ENCODE results near the gene DTWD2.

DTWD2 gene, protein sequence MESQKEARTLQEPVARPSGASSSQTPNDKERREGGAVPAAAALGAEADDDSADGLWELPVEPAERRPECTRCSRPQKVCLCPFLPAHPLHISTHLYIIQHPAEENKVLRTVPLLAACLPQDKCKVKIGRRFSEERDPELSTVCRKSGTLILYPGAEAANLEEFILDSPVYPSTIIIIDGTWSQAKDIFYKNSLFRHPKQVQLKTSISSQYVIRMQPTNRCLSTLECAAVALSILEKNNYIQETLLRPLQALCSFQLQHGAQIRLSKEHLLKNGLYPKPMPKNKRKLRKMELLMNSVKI

DNA sequence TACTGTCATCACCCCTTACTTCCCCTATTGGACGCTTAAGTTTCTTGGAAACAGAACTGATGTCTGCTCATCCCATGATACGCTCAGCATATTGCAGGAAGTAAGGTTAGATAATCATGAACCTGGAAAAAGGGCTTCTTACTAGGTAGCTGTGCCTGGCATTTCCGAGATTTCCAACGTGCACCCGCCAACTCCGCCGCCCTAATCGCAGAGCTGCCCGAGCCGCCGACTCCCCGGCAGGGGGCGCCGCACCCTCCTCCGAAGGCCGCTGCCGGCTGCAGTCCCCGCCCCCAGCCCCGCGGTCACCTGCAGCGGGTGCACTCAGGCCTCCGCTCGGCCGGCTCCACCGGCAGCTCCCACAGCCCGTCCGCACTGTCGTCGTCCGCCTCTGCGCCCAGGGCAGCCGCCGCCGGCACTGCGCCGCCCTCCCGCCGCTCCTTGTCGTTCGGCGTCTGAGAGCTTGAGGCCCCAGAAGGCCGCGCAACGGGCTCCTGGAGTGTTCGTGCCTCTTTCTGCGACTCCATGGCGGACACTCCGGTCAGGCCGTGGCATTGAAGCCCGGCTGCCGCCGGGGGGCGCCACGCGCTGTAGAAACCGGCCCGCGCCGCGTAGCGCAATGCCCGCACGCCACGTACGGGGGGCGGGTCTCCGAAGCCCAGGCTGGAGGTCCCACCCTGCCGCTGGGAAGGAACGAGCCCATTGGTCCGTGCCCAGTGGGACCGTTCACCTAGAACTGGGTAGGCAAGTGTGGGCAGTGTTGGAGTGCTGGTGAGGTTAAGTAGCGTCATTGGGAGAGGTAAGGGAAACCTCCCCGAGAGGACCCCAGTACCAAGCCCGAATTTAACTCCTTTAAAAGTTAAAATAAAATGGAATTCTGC lies at the start of gene DTWD2:
DTWD2 (minus strand) TSS at position 560 of the 878 bp plus-strand sequence; CDS start at position 524, 36 bp downstream.
- no peaks in the 10 kb centered on the region for H3K9me3 ChIP-seq (ENCODE audit: control insufficient read depth, insufficient read depth, low read length)
- H3K9ac ChIP-seq (ENCODE audit: low read depth, low read length): peak within 1 kb of the TSS; percentile 93
- H3K27me3 ChIP-seq (ENCODE audit: control insufficient read depth, insufficient read depth, low read length): no peaks in the 10 kb centered on the region
- H3K4me1 ChIP-seq (ENCODE audit: control insufficient read depth, insufficient read depth, low read length): no peaks in the 10 kb centered on the region
- H3K4me3 ChIP-seq (ENCODE audit: low read depth, low read length): peak within 1 kb of the TSS; percentile 60
- no peaks in the 10 kb centered on the region for H3K36me3 ChIP-seq (ENCODE audit: control insufficient read depth, insufficient read depth, low read length)

DNA sequence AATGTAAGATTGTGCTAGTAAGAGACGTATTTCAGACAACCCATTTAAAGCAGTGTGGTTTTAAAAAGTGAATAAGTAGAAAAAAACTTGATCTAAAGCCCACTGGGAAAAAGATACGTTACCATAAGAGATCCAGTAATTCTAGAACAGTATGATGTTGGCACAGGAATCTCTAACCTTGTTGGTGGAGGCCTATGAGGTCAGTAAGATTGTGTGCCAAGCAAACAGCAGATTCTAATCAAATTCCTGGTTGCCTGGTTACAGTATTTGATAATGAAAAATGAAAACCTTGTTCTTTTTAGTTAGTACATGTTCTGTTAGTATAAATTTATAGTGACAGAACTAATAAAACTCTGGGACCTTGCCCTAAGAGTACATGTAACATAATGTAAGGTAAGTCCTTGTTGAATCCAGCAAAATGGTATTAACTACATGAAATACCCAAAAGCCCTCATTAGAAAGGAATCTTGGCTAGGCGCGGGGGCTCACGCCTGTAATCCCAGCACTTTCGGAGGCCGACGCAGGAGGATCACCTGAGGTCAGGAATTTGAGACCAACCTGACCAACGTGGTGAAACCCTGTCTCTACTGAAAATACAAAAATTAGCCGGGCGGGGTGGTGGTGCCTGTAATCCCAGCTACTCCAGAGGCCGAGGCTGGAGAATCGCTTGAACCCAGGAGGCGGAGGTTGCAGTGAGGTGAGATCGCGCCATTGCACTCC lies 49.3 kb upstream of the DTWD2 start:
- Histone ChIP-seq H3K9ac (ENCODE audit: low read depth, low read length) (no peak overlapping the region), H3K4me3 (ENCODE audit: low read depth, low read length) (no peak overlapping the region), H3K36me3 (ENCODE audit: control insufficient read depth, insufficient read depth, low read length) (no peaks in the 10 kb centered on the region), H3K9me3 (ENCODE audit: control insufficient read depth, insufficient read depth, low read length) (no peaks in the 10 kb centered on the region), H3K4me1 (ENCODE audit: control insufficient read depth, insufficient read depth, low read length) (no peaks in the 10 kb centered on the region), H3K27me3 (ENCODE audit: control insufficient read depth, insufficient read depth, low read length) (no peaks in the 10 kb centered on the region)

DNA sequence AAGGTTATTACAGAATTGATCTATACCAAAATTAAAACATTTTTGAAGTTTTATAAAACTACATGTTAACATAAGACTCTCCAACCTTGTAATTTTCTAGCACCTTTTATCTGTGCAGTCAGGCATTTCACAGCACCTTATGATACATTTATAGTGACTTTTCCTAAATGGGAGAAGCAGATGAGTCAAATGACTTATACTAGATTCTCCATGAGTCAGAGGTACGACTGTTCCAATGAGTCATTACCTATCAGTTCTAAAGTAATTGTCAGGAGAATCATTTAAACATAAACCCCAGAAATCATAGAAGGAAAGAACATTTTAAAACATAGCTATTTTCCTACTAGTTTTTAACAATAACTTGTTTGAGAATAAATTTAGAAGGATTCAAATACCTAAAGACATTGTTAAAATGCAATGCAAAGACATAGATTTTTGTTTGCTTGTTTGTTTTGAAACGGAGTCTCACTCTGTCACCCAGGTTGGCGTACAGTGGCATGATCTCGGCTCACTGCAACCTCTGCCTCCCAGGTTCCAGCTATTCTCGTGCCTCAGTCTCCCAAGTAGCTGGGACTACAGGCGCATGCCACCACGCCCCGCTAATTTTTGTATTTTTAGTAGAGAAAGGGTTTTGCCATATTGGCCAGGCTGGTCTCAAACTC lies 47.9 kb upstream of the DTWD2 start:
- Histone ChIP-seq H3K9me3 (ENCODE audit: control insufficient read depth, insufficient read depth, low read length) (no peaks in the 10 kb centered on the region), H3K27me3 (ENCODE audit: control insufficient read depth, insufficient read depth, low read length) (no peaks in the 10 kb centered on the region), H3K4me3 (ENCODE audit: low read depth, low read length) (no peak overlapping the region), H3K4me1 (ENCODE audit: control insufficient read depth, insufficient read depth, low read length) (peaks cover 5% of the 10 kb centered on the region), H3K9ac (ENCODE audit: low read depth, low read length) (no peak overlapping the region), H3K36me3 (ENCODE audit: control insufficient read depth, insufficient read depth, low read length) (no peaks in the 10 kb centered on the region)

DNA sequence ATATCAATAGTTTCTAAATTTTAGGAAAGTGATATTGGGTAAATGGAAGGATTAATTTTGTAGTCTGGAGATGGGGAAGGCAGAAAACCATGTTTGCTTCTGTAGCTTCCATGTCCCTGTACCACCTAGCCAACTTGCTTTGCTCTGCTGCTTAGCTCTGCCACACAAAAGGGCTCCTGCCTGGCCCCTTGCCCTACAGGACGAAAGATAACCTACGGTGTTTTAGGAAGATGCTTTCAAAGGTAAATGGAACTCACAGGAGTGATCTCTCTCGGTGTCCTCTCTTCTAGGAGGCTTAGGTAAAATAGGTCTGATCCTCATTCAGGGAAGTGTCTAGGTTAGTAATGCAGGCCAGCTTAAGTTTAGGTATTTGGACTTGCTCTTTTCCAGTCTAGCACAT lies 44.8 kb upstream of the DTWD2 start:
- H3K4me1 ChIP-seq (ENCODE audit: control insufficient read depth, insufficient read depth, low read length): peaks cover 9% of the 10 kb centered on the region
- H3K4me3 ChIP-seq (ENCODE audit: low read depth, low read length): no peak overlapping the region
- H3K27me3 ChIP-seq (ENCODE audit: control insufficient read depth, insufficient read depth, low read length): no peaks in the 10 kb centered on the region
- no peaks in the 10 kb centered on the region for H3K36me3 ChIP-seq (ENCODE audit: control insufficient read depth, insufficient read depth, low read length)
- H3K9me3 ChIP-seq (ENCODE audit: control insufficient read depth, insufficient read depth, low read length): no peaks in the 10 kb centered on the region
- H3K9ac ChIP-seq (ENCODE audit: low read depth, low read length): no peak overlapping the region

DNA sequence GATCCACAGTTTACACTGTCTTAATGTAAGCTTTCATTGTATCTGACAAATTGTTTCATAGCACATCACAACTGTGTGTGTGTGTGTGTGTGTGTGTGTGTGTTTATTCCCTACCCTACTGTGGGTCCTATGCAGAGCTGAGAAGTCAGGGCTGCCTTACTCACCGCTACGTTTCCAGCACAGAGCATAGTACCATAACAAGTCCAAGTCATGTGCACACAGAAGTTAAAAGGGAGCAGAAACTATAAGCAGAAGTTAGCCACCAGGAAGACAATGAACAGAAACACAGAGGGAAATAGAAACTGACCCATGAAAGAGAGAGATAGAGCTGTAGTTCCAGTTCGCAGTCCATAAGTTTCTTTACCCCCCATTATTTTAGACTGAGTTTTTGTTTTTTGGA lies 44.3 kb upstream of the DTWD2 start:
- Histone ChIP-seq H3K4me3 (ENCODE audit: low read depth, low read length) (no peak overlapping the region), H3K36me3 (ENCODE audit: control insufficient read depth, insufficient read depth, low read length) (no peaks in the 10 kb centered on the region), H3K4me1 (ENCODE audit: control insufficient read depth, insufficient read depth, low read length) (peaks cover 9% of the 10 kb centered on the region), H3K9ac (ENCODE audit: low read depth, low read length) (no peak overlapping the region), H3K9me3 (ENCODE audit: control insufficient read depth, insufficient read depth, low read length) (no peaks in the 10 kb centered on the region), H3K27me3 (ENCODE audit: control insufficient read depth, insufficient read depth, low read length) (no peaks in the 10 kb centered on the region)

DNA sequence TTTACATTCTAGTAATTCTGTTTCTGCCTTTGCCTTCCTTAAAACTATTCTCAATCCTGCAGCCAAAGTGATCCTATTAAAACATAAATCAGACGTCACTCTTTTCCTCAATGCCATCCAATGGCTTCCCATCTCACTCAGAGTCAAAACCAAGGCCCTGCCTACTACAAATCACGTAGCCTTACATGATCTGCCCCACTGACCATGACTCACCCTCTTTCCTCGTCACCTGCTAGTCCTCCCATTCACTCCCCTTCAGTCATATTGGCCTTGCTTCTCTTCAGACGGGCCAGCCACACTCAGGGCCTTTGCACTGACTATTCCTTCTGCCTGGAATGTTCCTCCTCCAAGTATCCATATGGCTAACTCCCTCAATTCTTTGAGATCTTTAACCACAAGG lies 43.6 kb upstream of the DTWD2 start:
- H3K27me3 ChIP-seq (ENCODE audit: control insufficient read depth, insufficient read depth, low read length): no peaks in the 10 kb centered on the region
- no peak overlapping the region for H3K9ac ChIP-seq (ENCODE audit: low read depth, low read length)
- peaks cover 9% of the 10 kb centered on the region for H3K4me1 ChIP-seq (ENCODE audit: control insufficient read depth, insufficient read depth, low read length)
- H3K9me3 ChIP-seq (ENCODE audit: control insufficient read depth, insufficient read depth, low read length): no peaks in the 10 kb centered on the region
- H3K4me3 ChIP-seq (ENCODE audit: low read depth, low read length): no peak overlapping the region
- no peaks in the 10 kb centered on the region for H3K36me3 ChIP-seq (ENCODE audit: control insufficient read depth, insufficient read depth, low read length)

DNA sequence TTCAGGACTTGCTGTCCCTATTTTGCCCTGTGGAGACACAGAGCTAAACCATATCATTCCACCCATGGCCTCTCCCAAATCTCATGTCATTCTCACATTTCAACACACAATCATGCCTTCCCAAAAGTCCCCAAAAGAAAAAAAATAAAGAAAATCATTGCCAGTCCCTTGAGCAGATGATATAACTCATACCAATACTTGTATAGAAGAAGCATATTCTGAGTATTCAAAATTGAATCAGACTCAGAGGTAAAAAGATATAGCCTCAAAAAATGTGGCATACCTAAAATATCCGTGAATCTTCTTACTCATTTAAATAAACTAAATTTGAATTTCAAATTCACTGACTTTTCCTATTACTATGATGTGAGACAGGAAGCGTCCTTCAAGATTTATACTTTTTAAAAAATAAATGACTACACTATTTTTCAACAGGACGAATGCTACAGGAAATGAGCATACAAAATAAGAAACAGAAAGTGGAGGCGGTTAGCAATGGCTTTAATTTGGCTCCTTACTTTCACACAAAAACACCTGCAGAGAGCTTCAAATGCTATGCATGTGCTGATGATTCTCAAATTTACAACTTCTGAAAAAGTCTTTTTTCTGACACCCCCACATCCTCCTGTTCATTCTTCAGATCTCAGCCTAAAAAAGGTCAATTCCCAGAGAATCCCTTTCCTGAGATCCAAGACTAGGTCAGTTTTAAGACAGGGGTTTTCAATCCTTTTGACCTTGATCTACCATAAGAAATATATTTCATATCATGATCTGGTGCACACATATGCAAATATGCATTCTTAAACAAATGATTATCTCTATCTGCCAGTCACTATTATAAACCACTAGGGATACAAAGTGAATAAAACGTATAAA lies 42.9 kb upstream of the DTWD2 start:
- H3K9ac ChIP-seq (ENCODE audit: low read depth, low read length): no peak overlapping the region
- H3K36me3 ChIP-seq (ENCODE audit: control insufficient read depth, insufficient read depth, low read length): no peaks in the 10 kb centered on the region
- H3K4me1 ChIP-seq (ENCODE audit: control insufficient read depth, insufficient read depth, low read length): peaks cover 9% of the 10 kb centered on the region
- H3K27me3 ChIP-seq (ENCODE audit: control insufficient read depth, insufficient read depth, low read length): no peaks in the 10 kb centered on the region
- H3K4me3 ChIP-seq (ENCODE audit: low read depth, low read length): no peak overlapping the region
- no peaks in the 10 kb centered on the region for H3K9me3 ChIP-seq (ENCODE audit: control insufficient read depth, insufficient read depth, low read length)

DNA sequence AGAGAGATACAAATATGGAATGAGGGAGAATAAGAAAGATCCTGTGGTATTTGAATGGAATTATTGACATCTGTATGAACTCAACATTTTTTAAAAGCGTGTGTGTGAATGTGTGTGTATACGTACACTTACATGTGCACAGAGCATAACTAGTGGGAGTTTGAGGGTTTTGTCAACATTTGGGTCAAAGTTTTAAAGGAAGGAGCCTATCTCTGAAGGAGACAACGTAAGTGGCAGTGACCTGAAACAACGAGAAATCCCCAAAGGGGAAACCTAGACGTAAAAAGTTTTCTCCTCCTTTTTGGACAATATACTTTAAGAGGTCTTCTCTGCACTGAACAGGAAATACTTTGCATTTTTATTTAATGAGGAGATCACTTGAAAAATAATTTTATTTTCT lies 40.2 kb upstream of the DTWD2 start:
- H3K4me3 ChIP-seq (ENCODE audit: low read depth, low read length): no peak overlapping the region
- peaks cover 9% of the 10 kb centered on the region for H3K4me1 ChIP-seq (ENCODE audit: control insufficient read depth, insufficient read depth, low read length)
- no peaks in the 10 kb centered on the region for H3K27me3 ChIP-seq (ENCODE audit: control insufficient read depth, insufficient read depth, low read length)
- H3K36me3 ChIP-seq (ENCODE audit: control insufficient read depth, insufficient read depth, low read length): no peaks in the 10 kb centered on the region
- H3K9me3 ChIP-seq (ENCODE audit: control insufficient read depth, insufficient read depth, low read length): no peaks in the 10 kb centered on the region
- no peak overlapping the region for H3K9ac ChIP-seq (ENCODE audit: low read depth, low read length)

DNA sequence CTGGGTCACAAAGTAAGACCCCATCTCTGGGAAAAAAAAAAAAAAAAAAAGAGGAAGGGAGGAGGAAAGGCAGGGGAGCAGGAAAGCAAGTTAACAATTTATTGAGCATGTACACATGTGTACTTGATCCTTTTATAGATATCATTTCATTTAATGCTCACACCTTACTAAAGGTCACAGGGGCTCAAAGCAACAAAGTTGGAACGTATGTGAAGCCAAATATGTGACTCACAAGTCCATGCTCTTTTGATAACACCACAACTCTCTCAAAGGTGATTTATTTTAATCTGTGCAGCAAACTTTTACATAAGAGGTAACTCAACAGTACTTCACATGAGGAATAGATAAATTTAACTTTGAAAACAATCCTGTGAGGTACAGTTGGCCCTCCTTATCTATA lies 34.4 kb upstream of the DTWD2 start:
- no peaks in the 10 kb centered on the region for H3K4me1 ChIP-seq (ENCODE audit: control insufficient read depth, insufficient read depth, low read length)
- no peak overlapping the region for H3K4me3 ChIP-seq (ENCODE audit: low read depth, low read length)
- H3K9ac ChIP-seq (ENCODE audit: low read depth, low read length): no peak overlapping the region
- H3K27me3 ChIP-seq (ENCODE audit: control insufficient read depth, insufficient read depth, low read length): no peaks in the 10 kb centered on the region
- no peaks in the 10 kb centered on the region for H3K9me3 ChIP-seq (ENCODE audit: control insufficient read depth, insufficient read depth, low read length)
- no peaks in the 10 kb centered on the region for H3K36me3 ChIP-seq (ENCODE audit: control insufficient read depth, insufficient read depth, low read length)

DNA sequence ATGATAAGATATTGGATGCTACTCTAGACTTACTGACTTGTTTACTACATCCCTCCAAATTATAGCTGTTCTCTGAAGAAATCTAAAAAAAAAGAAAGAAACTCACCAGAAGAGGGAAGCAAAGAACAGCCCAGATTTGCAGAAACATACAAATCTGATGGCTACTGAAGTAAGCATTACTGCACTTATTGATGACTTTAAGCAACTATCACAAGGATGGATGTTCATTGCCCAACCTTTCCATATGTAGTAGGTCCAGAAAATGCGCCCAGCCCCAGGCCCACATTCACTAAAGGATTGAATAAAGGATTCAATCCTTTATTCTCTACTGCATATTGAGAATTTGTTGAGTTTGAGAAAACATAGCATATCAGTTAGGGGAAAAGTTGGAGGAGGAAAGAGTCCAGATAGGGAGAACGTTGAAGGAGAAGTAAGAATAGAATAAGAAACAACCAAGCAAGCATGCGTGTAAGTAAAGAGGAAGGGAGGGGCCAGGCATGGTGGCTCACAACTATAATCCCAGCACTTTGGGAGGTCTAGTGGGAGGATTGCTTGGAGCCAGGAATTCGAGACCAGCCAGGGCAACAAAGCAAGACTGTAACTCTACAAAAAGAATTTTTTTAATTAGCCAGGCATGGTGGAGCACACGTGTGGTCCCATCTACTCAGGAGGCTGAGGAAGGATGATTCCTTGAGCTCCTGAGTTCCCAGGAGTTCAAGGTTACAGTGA lies 33.8 kb upstream of the DTWD2 start:
- Histone ChIP-seq H3K4me3 (ENCODE audit: low read depth, low read length) (no peak overlapping the region), H3K27me3 (ENCODE audit: control insufficient read depth, insufficient read depth, low read length) (no peaks in the 10 kb centered on the region), H3K4me1 (ENCODE audit: control insufficient read depth, insufficient read depth, low read length) (no peaks in the 10 kb centered on the region), H3K9ac (ENCODE audit: low read depth, low read length) (no peak overlapping the region), H3K9me3 (ENCODE audit: control insufficient read depth, insufficient read depth, low read length) (no peaks in the 10 kb centered on the region), H3K36me3 (ENCODE audit: control insufficient read depth, insufficient read depth, low read length) (no peaks in the 10 kb centered on the region)

All from iPS-15b (cell line).